Measurements from ENCODE around the gene EEIG1.

EEIG1 gene

GRCh38 chr9:127974769-127975261 is 6.0 kb downstream of the EEIG1 start:
- H3K27ac ChIP-seq (ENCODE audit: extremely low read depth, low read depth, low read length): no peak overlapping the region
- ChIA-PET CTCF (no interaction called here), POLR2A (interaction anchor here (0.8 kb wide), 1 partner anchor 9 kb away, joined by 6 read pairs; no protein-coding TSS in a partner anchor)
- H3K9me3 ChIP-seq (ENCODE audit: control insufficient read depth, insufficient read depth, low read depth, low read length): no peaks in the 10 kb centered on the region
- peaks cover 13% of the 10 kb centered on the region for H3K4me1 ChIP-seq (ENCODE audit: control insufficient read depth, insufficient read depth, low read length)
- 0 out of 2 replicates have a peak, but pooled peaks have one; percentile 25 for TF ChIP-seq ZBTB17 (tag by site-specific recombination; IDR thresholded peaks at IDR 0.05)
- TF ChIP-seq ZNF19 (tag by site-specific recombination; IDR thresholded peaks at IDR 0.05; ENCODE audit: low read depth): no peak
- no peak for TF ChIP-seq ZXDB (tag by site-specific recombination; IDR thresholded peaks at IDR 0.05)
- TF ChIP-seq SP2 (tag by site-specific recombination; IDR thresholded peaks at IDR 0.05): no peak
- peak; percentile 80 for TF ChIP-seq GLIS1 (tag by site-specific recombination; IDR thresholded peaks at IDR 0.05)
- no peak for TF ChIP-seq ZNF112 (tag by site-specific recombination; IDR thresholded peaks at IDR 0.05)
- no peak for TF ChIP-seq ATF2 (tag by site-specific recombination; IDR thresholded peaks at IDR 0.05; ENCODE audit: low read depth)
- TF ChIP-seq ZNF426 (tag by site-specific recombination; IDR thresholded peaks at IDR 0.05): no peak
- TF ChIP-seq ZBTB44 (tag by site-specific recombination; IDR thresholded peaks at IDR 0.05): no peak
- TF ChIP-seq ZNF266 (tag by site-specific recombination; IDR thresholded peaks at IDR 0.05; ENCODE audit: low read depth): no peak
- no peak for TF ChIP-seq ZNF571 (tag by site-specific recombination; IDR thresholded peaks at IDR 0.05)
- TF ChIP-seq ZNF513 (tag by site-specific recombination; IDR thresholded peaks at IDR 0.05): no peak
- no peak overlapping the region for H3K4me3 ChIP-seq (ENCODE audit: low read depth, low read length)
- H3K36me3 ChIP-seq (ENCODE audit: control insufficient read depth in 2 of 2, insufficient read depth in 1 of 2, low read length in 2 of 2): peaks cover 0 to 3% of the 10 kb centered on the region in 2 experiments; a peak in 1 of 3 replicates

- no peaks in the 10 kb centered on the region for H3K9me3 ChIP-seq (ENCODE audit: control insufficient read depth, insufficient read depth, low read depth, low read length)
- H3K36me3 ChIP-seq (ENCODE audit: control insufficient read depth in 2 of 2, insufficient read depth in 1 of 2, low read length in 2 of 2): peaks cover 0 to 3% of the 10 kb centered on the region in 2 experiments; a peak in 1 of 3 replicates
- POLR2A ChIA-PET: interaction anchor here (0.8 kb wide), 1 partner anchor 8 kb away, joined by 6 read pairs; no protein-coding TSS in a partner anchor
- no peak overlapping the region for H3K4me3 ChIP-seq (ENCODE audit: low read depth, low read length)
- peaks cover 20% of the 10 kb centered on the region for H3K4me1 ChIP-seq (ENCODE audit: control insufficient read depth, insufficient read depth, low read length)
- CTCF ChIA-PET: no interaction called here
- no peak overlapping the region for H3K27ac ChIP-seq (ENCODE audit: extremely low read depth, low read depth, low read length)
- TF ChIP-seq SCRT2 (tag by site-specific recombination; IDR thresholded peaks at IDR 0.05): 0 out of 2 replicates have a peak, but pooled peaks have one; percentile 38
- no peak for TF ChIP-seq ZFHX2 (tag by site-specific recombination; conservative IDR thresholded peaks at IDR 0.05)
Measured at GRCh38 chr9:127974001-127974768, 6.6 kb downstream of the EEIG1 start.

GRCh38 chr9:127973169-127974000 is 7.4 kb downstream of the EEIG1 start:
- ChIA-PET POLR2A (no interaction called here), CTCF (interaction anchor here (0.6 kb wide), 1 partner anchor 17 kb away, joined by 6 read pairs; no protein-coding TSS in a partner anchor)
- no peak overlapping the region for H3K4me3 ChIP-seq (ENCODE audit: low read depth, low read length)
- no peaks in the 10 kb centered on the region for H3K9me3 ChIP-seq (ENCODE audit: control insufficient read depth, insufficient read depth, low read depth, low read length)
- TF ChIP-seq HIC1 (tag by site-specific recombination; IDR thresholded peaks at IDR 0.05) (peak; percentile 50; the same call in 1 of the 2 replicates), ZNF692 (tag by site-specific recombination; IDR thresholded peaks at IDR 0.05) (no peak)
- H3K4me1 ChIP-seq (ENCODE audit: control insufficient read depth, insufficient read depth, low read length): peaks cover 21% of the 10 kb centered on the region
- no peak overlapping the region for H3K27ac ChIP-seq (ENCODE audit: extremely low read depth, low read depth, low read length)
- peaks cover 0 to 3% of the 10 kb centered on the region in 2 experiments; a peak in 1 of 3 replicates for H3K36me3 ChIP-seq (ENCODE audit: control insufficient read depth in 2 of 2, insufficient read depth in 1 of 2, low read length in 2 of 2)

Data from HEK293 (cell line).